ENCODE measurements around the gene TNN. TPM values are rescaled to one million over a fixed set of nuclear protein-coding genes. Genes with fewer than 3 reads are reported as not detected.

The TNN gene
- total and polyA plus RNA-seq, 10 of the 15 experiments (the other 5 are each of a cell fraction or from before 2014, with no cell fraction given), result 0.05 to 0.17 (median 0.11) TPM

- H3K4me1 ChIP-seq (ENCODE audit: control insufficient read depth, insufficient read depth, low read length), result peaks cover 7% of the 10 kb centered on the region; the same call in 1 of the 2 replicates
- intact Hi-C loops (cut with micrococcal nuclease; ENCODE audit: unreplicated experiment), result loop anchor here (1.0 to 10.0 kb wide), 3 partner anchors 164 to 920 kb away; partner anchors contain the start of gene TNR
- ChIA-PET CTCF (interaction anchor here (0.6 to 12.8 kb wide), 73 partner anchors 9 to 731 kb away, joined by 3 to 477 read pairs (median 5); partner anchors contain the start of genes KIAA0040 and MRPS14), SMC1A (ENCODE audit: uncharacterized antibody, unreplicated experiment) (interaction anchor here (0.5 to 4.1 kb wide), 57 partner anchors 8 to 1677 kb away, joined by 3 to 268 read pairs (median 5); no protein-coding TSS in a partner anchor), RAD21 (ENCODE audit: unreplicated experiment) (interaction anchor here (0.6 to 5.5 kb wide), 44 partner anchors 9 to 669 kb away, joined by 3 to 193 read pairs (median 5); partner anchors contain the start of gene KIAA0040), POLR2A (interaction anchor here (0.8 to 3.2 kb wide), 6 partner anchors 11 to 166 kb away, joined by 3 to 10 read pairs (median 3); no protein-coding TSS in a partner anchor)
- H3K79me2 ChIP-seq (ENCODE audit: control insufficient read depth, insufficient read depth, low read length), result no peaks in the 10 kb centered on the region
- H3K36me3 ChIP-seq (ENCODE audit: control insufficient read depth in 2 of 2, insufficient read depth in 2 of 2, low read length in 1 of 2), result peaks cover 0 to 2% of the 10 kb centered on the region in 2 experiments; a peak in 2 of 4 replicates
- H4K20me1 ChIP-seq (ENCODE audit: control insufficient read depth, insufficient read depth), result no peaks in the 10 kb centered on the region
- H2AFZ ChIP-seq (ENCODE audit: control insufficient read depth, low read depth, low read length), result no peak overlapping the region
- in situ Hi-C loops (cut with MboI), result loop anchor here (5.0 to 10.0 kb wide), 3 partner anchors 167 to 920 kb away; no protein-coding TSS in a partner anchor
- peak; percentile 91 for FAIRE-seq
- H3K27me3 ChIP-seq (replicated peaks in 1 of 2; ENCODE audit: control insufficient read depth in 2 of 2, insufficient read depth in 2 of 2, low read length in 1 of 2), result peaks cover 0 to 5% of the 10 kb centered on the region in 2 experiments; a peak in 2 of 4 replicates
- no peaks in the 10 kb centered on the region for H3K9me3 ChIP-seq (replicated peaks; ENCODE audit: control insufficient read depth, insufficient read depth, low read length)
- no peak for DNase-seq (ENCODE audit: low read depth, low spot score)
- no peak overlapping the region for H3K4me3 ChIP-seq
- no peak overlapping the region for H3K27ac ChIP-seq (ENCODE audit: control insufficient read depth, insufficient read depth)
- 15% methylated on average over 11 of the region's 11 CpGs for WGBS (ENCODE audit: insufficient coverage, insufficient replicate concordance, low lambda C conversion rate, missing lambda C conversion rate)
- ATAC-seq, result peak; percentile 81
- BruUV-seq (replicated peaks), result no TSS peak
- H3K9ac ChIP-seq (ENCODE audit: control insufficient read depth, insufficient read depth, low read length), result no peak overlapping the region
- no peak overlapping the region for H3K4me2 ChIP-seq (ENCODE audit: control insufficient read depth, insufficient read depth)
- no peak for TF ChIP-seq RAD51 (IDR thresholded peaks at IDR 0.05)
- TF ChIP-seq SMC3 (IDR thresholded peaks at IDR 0.05; ENCODE audit: borderline replicate concordance, low read length), result peak; percentile 97
- TF ChIP-seq PAX8 (IDR thresholded peaks at IDR 0.05), result no peak
- TF ChIP-seq, protein P1, sequence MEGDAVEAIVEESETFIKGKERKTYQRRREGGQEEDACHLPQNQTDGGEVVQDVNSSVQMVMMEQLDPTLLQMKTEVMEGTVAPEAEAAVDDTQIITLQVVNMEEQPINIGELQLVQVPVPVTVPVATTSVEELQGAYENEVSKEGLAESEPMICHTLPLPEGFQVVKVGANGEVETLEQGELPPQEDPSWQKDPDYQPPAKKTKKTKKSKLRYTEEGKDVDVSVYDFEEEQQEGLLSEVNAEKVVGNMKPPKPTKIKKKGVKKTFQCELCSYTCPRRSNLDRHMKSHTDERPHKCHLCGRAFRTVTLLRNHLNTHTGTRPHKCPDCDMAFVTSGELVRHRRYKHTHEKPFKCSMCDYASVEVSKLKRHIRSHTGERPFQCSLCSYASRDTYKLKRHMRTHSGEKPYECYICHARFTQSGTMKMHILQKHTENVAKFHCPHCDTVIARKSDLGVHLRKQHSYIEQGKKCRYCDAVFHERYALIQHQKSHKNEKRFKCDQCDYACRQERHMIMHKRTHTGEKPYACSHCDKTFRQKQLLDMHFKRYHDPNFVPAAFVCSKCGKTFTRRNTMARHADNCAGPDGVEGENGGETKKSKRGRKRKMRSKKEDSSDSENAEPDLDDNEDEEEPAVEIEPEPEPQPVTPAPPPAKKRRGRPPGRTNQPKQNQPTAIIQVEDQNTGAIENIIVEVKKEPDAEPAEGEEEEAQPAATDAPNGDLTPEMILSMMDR (IDR thresholded peaks at IDR 0.05 in 2 of 3, conservative IDR thresholded peaks at IDR 0.05 in 1 of 3; ENCODE audit: control insufficient read depth in 2 of 3, extremely low read depth in 1 of 3, insufficient read depth in 1 of 3, low read depth in 3 of 3, low read length in 3 of 3), result peak; percentile 88 to 91 (median 88)
- TF ChIP-seq POLR2AphosphoS2 (IDR thresholded peaks at IDR 0.05; ENCODE audit: low read depth, low read length), result no peak
- 0 out of 2 replicates have a peak, but pooled peaks have one; percentile 16 for TF ChIP-seq BACH1 (IDR thresholded peaks at IDR 0.05; ENCODE audit: borderline replicate concordance)
- TF ChIP-seq IKZF1 (conservative IDR thresholded peaks at IDR 0.05), result 0 out of 2 replicates have a peak, but pooled peaks have one; percentile 19
- TF ChIP-seq, protein P2, sequence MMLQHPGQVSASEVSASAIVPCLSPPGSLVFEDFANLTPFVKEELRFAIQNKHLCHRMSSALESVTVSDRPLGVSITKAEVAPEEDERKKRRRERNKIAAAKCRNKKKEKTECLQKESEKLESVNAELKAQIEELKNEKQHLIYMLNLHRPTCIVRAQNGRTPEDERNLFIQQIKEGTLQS (IDR thresholded peaks at IDR 0.05; ENCODE audit: borderline replicate concordance, extremely low read depth, low read depth, low read length), result peak; percentile 16; the same call in 1 of the 2 replicates
- peak; percentile 51; the same call in 1 of the 2 replicates for TF ChIP-seq FOXM1 (IDR thresholded peaks at IDR 0.05; ENCODE audit: low read depth, low read length)
- TF ChIP-seq YY1 (IDR thresholded peaks at IDR 0.05; ENCODE audit: low read depth, low read length), result peak; percentile 68; the same call in 1 of the 2 replicates
- peak; percentile 99 for TF ChIP-seq RAD21 (IDR thresholded peaks at IDR 0.05; ENCODE audit: insufficient read depth, low read depth, low read length)
- TF ChIP-seq MEF2A (IDR thresholded peaks at IDR 0.05; ENCODE audit: insufficient read depth, low read depth, low read length), result 0 out of 2 replicates have a peak, but pooled peaks have one; percentile 37
- 0 out of 2 replicates have a peak, but pooled peaks have one; percentile 22 for TF ChIP-seq NBN (IDR thresholded peaks at IDR 0.05)
- peak; percentile 57 for TF ChIP-seq RUNX3 (IDR thresholded peaks at IDR 0.05; ENCODE audit: low read length)
- TF ChIP-seq HDAC2 (IDR thresholded peaks at IDR 0.05), result no peak
- TF ChIP-seq ESRRA (IDR thresholded peaks at IDR 0.05; ENCODE audit: low read length), result no peak
- 0 out of 2 replicates have a peak, but pooled peaks have one; percentile 15 for TF ChIP-seq IRF4 (IDR thresholded peaks at IDR 0.05; ENCODE audit: low read depth, low read length)
Observed at GRCh38 chr1:175154629-175155472, 87.2 kb downstream of the TNN start.

All from GM12878 (cell line).